GM12875 (cell line): Measurements from ENCODE around the gene STEAP1B.
"Not testable (repeated sequence)": the region's sequence is repeated elsewhere in the genome, so short reads cannot be mapped to it uniquely, and the experiment has no call there.

Experiments used
- H3K4me3 ChIP-seq: one replicate; pipeline ENCODE4 v1.5.1; 2011; ENCODE audit warnings: low read depth, low read length, control low read depth
- TF ChIP-seq, protein P1 (sequence below): IDR thresholded peaks from 2 replicates; pipeline ENCODE4 v1.5.1; 2011; ENCODE audit warnings: low read depth, mild to moderate bottlenecking, control low read depth, inconsistent platforms, low read length, moderate library complexity, borderline replicate concordance; ENCODE audit not compliant: insufficient read depth

STEAP1B gene

GRCh38 chr7:22499044-22499443 lies 944 bp downstream of the STEAP1B start:
- no peak overlapping the region for H3K4me3 ChIP-seq
- TF ChIP-seq, protein P1, sequence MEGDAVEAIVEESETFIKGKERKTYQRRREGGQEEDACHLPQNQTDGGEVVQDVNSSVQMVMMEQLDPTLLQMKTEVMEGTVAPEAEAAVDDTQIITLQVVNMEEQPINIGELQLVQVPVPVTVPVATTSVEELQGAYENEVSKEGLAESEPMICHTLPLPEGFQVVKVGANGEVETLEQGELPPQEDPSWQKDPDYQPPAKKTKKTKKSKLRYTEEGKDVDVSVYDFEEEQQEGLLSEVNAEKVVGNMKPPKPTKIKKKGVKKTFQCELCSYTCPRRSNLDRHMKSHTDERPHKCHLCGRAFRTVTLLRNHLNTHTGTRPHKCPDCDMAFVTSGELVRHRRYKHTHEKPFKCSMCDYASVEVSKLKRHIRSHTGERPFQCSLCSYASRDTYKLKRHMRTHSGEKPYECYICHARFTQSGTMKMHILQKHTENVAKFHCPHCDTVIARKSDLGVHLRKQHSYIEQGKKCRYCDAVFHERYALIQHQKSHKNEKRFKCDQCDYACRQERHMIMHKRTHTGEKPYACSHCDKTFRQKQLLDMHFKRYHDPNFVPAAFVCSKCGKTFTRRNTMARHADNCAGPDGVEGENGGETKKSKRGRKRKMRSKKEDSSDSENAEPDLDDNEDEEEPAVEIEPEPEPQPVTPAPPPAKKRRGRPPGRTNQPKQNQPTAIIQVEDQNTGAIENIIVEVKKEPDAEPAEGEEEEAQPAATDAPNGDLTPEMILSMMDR, result no peak

- not testable (repeated sequence) for H3K4me3 ChIP-seq
Observed at GRCh38 chr7:22496912-22497311, 3.1 kb downstream of the STEAP1B start.

DNA sequence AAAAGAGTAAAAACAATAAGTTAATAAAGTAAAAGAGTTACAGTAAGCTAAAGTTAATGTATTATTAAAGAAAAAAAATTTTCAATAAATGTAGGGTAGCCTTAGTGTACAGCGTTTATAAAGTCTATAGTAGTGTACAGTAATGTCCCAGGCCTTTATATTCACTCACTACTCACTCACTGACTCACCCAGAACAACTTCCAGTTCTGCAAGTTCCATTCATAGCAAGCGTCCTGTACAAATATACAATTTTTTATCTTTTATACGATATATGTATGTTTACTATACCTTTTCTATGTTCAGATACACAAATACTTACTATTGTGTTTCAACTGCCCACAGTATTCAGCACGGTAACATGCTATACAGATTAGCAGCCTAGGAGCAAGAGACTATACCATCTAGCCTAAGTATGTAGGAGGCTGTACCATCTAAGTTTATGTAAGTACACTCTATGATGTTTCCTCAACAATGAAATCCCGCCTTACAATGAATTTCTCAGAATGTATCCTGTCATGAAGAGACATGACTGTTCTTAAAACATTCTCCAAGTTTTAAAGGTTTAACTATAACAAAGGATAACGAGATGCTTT lies 3.6 kb downstream of the STEAP1B start:
- not testable (repeated sequence) for H3K4me3 ChIP-seq

GRCh38 chr7:22493160-22493925 lies 6.6 kb downstream of the STEAP1B start:
- H3K4me3 ChIP-seq, result not testable (repeated sequence)

DNA sequence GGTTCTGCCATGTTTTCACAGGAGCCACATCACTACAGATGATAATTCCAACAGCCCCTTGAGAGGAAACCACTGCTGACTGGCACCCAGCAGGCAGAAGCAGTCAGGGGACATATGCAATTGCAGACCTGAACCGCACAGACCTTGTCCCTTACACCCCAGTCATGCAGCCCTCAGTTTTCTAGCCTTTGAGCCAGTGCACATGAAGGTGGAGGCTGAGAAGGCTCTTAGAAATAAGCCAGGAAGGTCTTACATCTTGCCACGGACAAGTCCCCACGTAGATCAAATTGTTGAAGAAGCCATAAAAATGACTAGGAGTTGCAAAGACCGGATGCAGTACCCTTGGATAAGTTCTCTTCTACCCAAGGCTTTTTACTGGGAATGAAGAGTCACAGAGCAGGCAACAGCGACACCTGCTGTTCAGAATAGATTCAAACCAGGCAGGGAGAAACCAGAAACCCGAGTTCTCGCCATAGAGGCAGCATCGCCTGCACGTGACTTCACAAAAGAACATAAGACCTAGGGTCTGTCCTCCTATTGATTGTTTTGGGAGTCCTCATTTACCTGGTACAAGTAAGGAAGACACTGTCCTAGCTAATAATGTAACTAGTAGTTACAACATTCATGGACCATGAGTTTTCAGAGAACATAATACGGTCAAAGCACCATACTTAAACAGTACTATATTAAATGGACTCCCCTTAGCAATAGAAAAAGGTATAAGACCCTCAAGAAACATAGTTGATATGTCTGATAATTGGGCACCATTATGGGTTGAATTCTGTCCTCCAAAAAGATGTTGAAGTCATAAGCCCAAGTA lies 11.1 kb downstream of the STEAP1B start:
- H3K4me3 ChIP-seq, result no peak overlapping the region
- TF ChIP-seq, protein P1, result peak; percentile 67

- TF ChIP-seq, protein P1, result no peak
Observed at GRCh38 chr7:22487978-22488642, 11.9 kb downstream of the STEAP1B start.

GRCh38 chr7:22486597-22486996 lies 13.4 kb downstream of the STEAP1B start:
- TF ChIP-seq, protein P1, result no peak
- H3K4me3 ChIP-seq, result no peak overlapping the region

More at GRCh38 chr7:22487978-22488642, 11.9 kb downstream of the STEAP1B start:
- H3K4me3 ChIP-seq, result no peak overlapping the region

DNA sequence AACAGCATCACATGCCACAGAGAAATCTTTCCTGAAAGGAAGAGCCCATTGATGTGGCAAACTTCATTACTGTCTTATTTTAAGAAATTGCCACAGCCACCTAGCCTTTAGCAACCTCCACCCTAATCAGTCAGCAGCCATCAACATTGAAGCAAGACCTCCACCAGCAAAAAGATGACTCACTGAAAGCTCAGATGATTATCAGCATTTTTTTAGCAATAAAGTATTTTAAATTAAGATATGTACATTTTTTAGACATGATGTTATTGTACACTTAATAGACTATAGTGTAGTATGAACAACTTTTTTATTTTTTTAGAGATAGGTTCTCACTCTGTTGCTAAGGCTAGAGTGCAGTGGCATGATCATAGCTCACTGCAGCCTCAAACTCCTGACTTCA lies 14.8 kb downstream of the STEAP1B start:
- TF ChIP-seq, protein P1, result no peak

More for the DNA sequence above, 14.8 kb downstream of the STEAP1B start:
- H3K4me3 ChIP-seq, result no peak overlapping the region
